ENCODE measurements around the gene VKORC1.

Gene VKORC1

GRCh38 chr16:31085411-31085810 is 9.2 kb downstream of the VKORC1 start:
- no peak for TF ChIP-seq USF1 (IDR thresholded peaks at IDR 0.05)
- TF ChIP-seq REST (IDR thresholded peaks at IDR 0.05; ENCODE audit: low read depth): no peak
- TF ChIP-seq CREB1 (IDR thresholded peaks at IDR 0.05; ENCODE audit: low read depth): no peak
- no peak for TF ChIP-seq EP300 (IDR thresholded peaks at IDR 0.05; ENCODE audit: borderline replicate concordance)
- TF ChIP-seq EGR1 (IDR thresholded peaks at IDR 0.05): no peak
- TF ChIP-seq TAF1 (IDR thresholded peaks at IDR 0.05; ENCODE audit: low read depth): no peak
- no peak for TF ChIP-seq CEBPB (IDR thresholded peaks at IDR 0.05)

GRCh38 chr16:31084584-31085302 is 9.9 kb downstream of the VKORC1 start:
- no peak for TF ChIP-seq YY1 (IDR thresholded peaks at IDR 0.05; ENCODE audit: low read depth)
- TF ChIP-seq RAD21 (IDR thresholded peaks at IDR 0.05; ENCODE audit: low read depth): no peak
- no peak for TF ChIP-seq TCF12 (IDR thresholded peaks at IDR 0.05; ENCODE audit: low read depth)
- TF ChIP-seq CREB1 (IDR thresholded peaks at IDR 0.05; ENCODE audit: low read depth): no peak
- TF ChIP-seq ZBTB7A (IDR thresholded peaks at IDR 0.05; ENCODE audit: low read depth): no peak
- TF ChIP-seq USF1 (IDR thresholded peaks at IDR 0.05): no peak

- TF ChIP-seq TAF1 (IDR thresholded peaks at IDR 0.05; ENCODE audit: low read depth) (no peak), FOXM1 (IDR thresholded peaks at IDR 0.05; ENCODE audit: borderline replicate concordance, low read depth) (no peak), YY1 (IDR thresholded peaks at IDR 0.05; ENCODE audit: low read depth) (no peak), CEBPB (IDR thresholded peaks at IDR 0.05) (no peak), RAD21 (IDR thresholded peaks at IDR 0.05; ENCODE audit: low read depth) (no peak), TEAD4 (IDR thresholded peaks at IDR 0.05) (no peak), REST (IDR thresholded peaks at IDR 0.05; ENCODE audit: low read depth) (no peak), MAX (IDR thresholded peaks at IDR 0.05) (no peak), NFIC (IDR thresholded peaks at IDR 0.05) (no peak), EGR1 (IDR thresholded peaks at IDR 0.05) (no peak), USF1 (IDR thresholded peaks at IDR 0.05) (no peak)
Observed at GRCh38 chr16:31083981-31084380, 10.6 kb downstream of the VKORC1 start.

GRCh38 chr16:31083556-31083955 is 11.0 kb downstream of the VKORC1 start:
- TF ChIP-seq TCF12 (IDR thresholded peaks at IDR 0.05; ENCODE audit: low read depth): no peak
- TF ChIP-seq EGR1 (IDR thresholded peaks at IDR 0.05): no peak
- TF ChIP-seq FOXM1 (IDR thresholded peaks at IDR 0.05; ENCODE audit: borderline replicate concordance, low read depth): no peak
- TF ChIP-seq CEBPB (IDR thresholded peaks at IDR 0.05): no peak
- TF ChIP-seq RAD21 (IDR thresholded peaks at IDR 0.05; ENCODE audit: low read depth): no peak

- TF ChIP-seq REST (IDR thresholded peaks at IDR 0.05; ENCODE audit: low read depth) (no peak), TEAD4 (IDR thresholded peaks at IDR 0.05) (no peak), ZBTB7A (IDR thresholded peaks at IDR 0.05; ENCODE audit: low read depth) (no peak), NFIC (IDR thresholded peaks at IDR 0.05) (no peak)
Observed at GRCh38 chr16:31083081-31083480, 11.5 kb downstream of the VKORC1 start.
